ENCODE results near the gene ADGRA1.
"Not testable (repeated sequence)": the region's sequence is repeated elsewhere in the genome, so short reads cannot be mapped to it uniquely, and the experiment has no call there.

Gene ADGRA1

GRCh38 chr10:133110609-133111275, 23.0 kb downstream of the ADGRA1 start:
- Histone ChIP-seq H2AFZ (ENCODE audit: low read depth, low read length) (no peak overlapping the region), H3K4me2 (ENCODE audit: insufficient read depth, low read length) (no peak overlapping the region), H3K36me3 (ENCODE audit: insufficient read depth, low read length) (no peaks in the 10 kb centered on the region), H3K27me3 (ENCODE audit: insufficient read depth, low read length, poor library complexity) (no peaks in the 10 kb centered on the region), H3K4me1 (ENCODE audit: insufficient read depth, low read length) (no peaks in the 10 kb centered on the region), H3K4me3 (ENCODE audit: low read depth in 1 of 2, low read length in 2 of 2) (no peak overlapping the region), H3K79me2 (ENCODE audit: insufficient read depth, low read length) (no peaks in the 10 kb centered on the region), H3K9ac (ENCODE audit: low read depth, low read length) (no peak overlapping the region), H4K20me1 (ENCODE audit: insufficient read depth, low read length) (no peaks in the 10 kb centered on the region), H3K27ac (ENCODE audit: low read length) (no peak overlapping the region), H3K9me3 (ENCODE audit: insufficient read depth, low read length, severe bottlenecking) (peaks cover 19% of the 10 kb centered on the region)
- no peak for DNase-seq
- no peak for ATAC-seq (ENCODE audit: insufficient read depth, low read depth)
- TF ChIP-seq EZH2 (IDR thresholded peaks at IDR 0.05; ENCODE audit: borderline replicate concordance, low read depth, low read length, severe bottlenecking) = no peak
- TF ChIP-seq, protein P1, sequence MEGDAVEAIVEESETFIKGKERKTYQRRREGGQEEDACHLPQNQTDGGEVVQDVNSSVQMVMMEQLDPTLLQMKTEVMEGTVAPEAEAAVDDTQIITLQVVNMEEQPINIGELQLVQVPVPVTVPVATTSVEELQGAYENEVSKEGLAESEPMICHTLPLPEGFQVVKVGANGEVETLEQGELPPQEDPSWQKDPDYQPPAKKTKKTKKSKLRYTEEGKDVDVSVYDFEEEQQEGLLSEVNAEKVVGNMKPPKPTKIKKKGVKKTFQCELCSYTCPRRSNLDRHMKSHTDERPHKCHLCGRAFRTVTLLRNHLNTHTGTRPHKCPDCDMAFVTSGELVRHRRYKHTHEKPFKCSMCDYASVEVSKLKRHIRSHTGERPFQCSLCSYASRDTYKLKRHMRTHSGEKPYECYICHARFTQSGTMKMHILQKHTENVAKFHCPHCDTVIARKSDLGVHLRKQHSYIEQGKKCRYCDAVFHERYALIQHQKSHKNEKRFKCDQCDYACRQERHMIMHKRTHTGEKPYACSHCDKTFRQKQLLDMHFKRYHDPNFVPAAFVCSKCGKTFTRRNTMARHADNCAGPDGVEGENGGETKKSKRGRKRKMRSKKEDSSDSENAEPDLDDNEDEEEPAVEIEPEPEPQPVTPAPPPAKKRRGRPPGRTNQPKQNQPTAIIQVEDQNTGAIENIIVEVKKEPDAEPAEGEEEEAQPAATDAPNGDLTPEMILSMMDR (IDR thresholded peaks at IDR 0.05; ENCODE audit: borderline replicate concordance, extremely low read depth, low read length, poor library complexity, severe bottlenecking) = no peak

DNA sequence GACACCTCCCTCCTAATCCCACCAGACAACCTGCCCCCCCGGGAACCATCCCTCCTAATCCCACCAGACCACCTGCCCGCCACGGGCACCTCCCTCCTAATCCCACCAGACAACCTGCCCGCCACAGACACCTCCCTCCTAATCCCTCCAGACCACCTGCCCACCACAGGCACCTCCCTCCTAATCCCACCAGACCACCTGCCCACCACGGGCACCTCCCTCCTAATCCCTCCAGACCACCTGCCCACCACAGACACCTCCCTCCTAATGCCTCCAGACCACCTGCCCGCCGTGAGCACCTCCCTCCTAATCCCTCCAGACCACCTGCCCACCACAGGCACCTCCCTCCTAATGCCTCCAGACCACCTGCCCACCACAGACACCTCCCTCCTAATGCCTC, 23.9 kb downstream of the ADGRA1 start:
- not testable (repeated sequence) for H3K79me2 ChIP-seq (ENCODE audit: insufficient read depth, low read length); H2AFZ ChIP-seq (ENCODE audit: low read depth, low read length); H3K27ac ChIP-seq (ENCODE audit: low read length); H3K36me3 ChIP-seq (ENCODE audit: insufficient read depth, low read length); H4K20me1 ChIP-seq (ENCODE audit: insufficient read depth, low read length); DNase-seq; H3K4me3 ChIP-seq (ENCODE audit: low read depth in 1 of 2, low read length in 2 of 2); H3K27me3 ChIP-seq (ENCODE audit: insufficient read depth, low read length, poor library complexity); ATAC-seq (ENCODE audit: insufficient read depth, low read depth); H3K4me2 ChIP-seq (ENCODE audit: insufficient read depth, low read length); H3K9ac ChIP-seq (ENCODE audit: low read depth, low read length); H3K4me1 ChIP-seq (ENCODE audit: insufficient read depth, low read length)
- H3K9me3 ChIP-seq (ENCODE audit: insufficient read depth, low read length, severe bottlenecking) = peaks cover 19% of the 10 kb centered on the region

GRCh38 chr10:133113146-133113830, 25.6 kb downstream of the ADGRA1 start:
- Histone ChIP-seq H3K27me3 (ENCODE audit: insufficient read depth, low read length, poor library complexity) (no peaks in the 10 kb centered on the region), H3K79me2 (ENCODE audit: insufficient read depth, low read length) (no peaks in the 10 kb centered on the region), H3K4me3 (ENCODE audit: low read depth in 1 of 2, low read length in 2 of 2) (no peak overlapping the region), H3K27ac (ENCODE audit: low read length) (no peak overlapping the region), H3K9me3 (ENCODE audit: insufficient read depth, low read length, severe bottlenecking) (peaks cover 12% of the 10 kb centered on the region), H4K20me1 (ENCODE audit: insufficient read depth, low read length) (no peaks in the 10 kb centered on the region), H3K4me2 (ENCODE audit: insufficient read depth, low read length) (no peak overlapping the region), H2AFZ (ENCODE audit: low read depth, low read length) (no peak overlapping the region), H3K9ac (ENCODE audit: low read depth, low read length) (no peak overlapping the region), H3K4me1 (ENCODE audit: insufficient read depth, low read length) (no peaks in the 10 kb centered on the region), H3K36me3 (ENCODE audit: insufficient read depth, low read length) (no peaks in the 10 kb centered on the region)
- no peak for TF ChIP-seq EZH2 (IDR thresholded peaks at IDR 0.05; ENCODE audit: borderline replicate concordance, low read depth, low read length, severe bottlenecking)
- TF ChIP-seq, protein P1 (IDR thresholded peaks at IDR 0.05; ENCODE audit: borderline replicate concordance, extremely low read depth, low read length, poor library complexity, severe bottlenecking) = no peak
- ATAC-seq (ENCODE audit: insufficient read depth, low read depth) (no peak), DNase-seq (no peak)

- H3K4me3 ChIP-seq (ENCODE audit: low read depth in 1 of 2, low read length in 2 of 2) = no peak overlapping the region
- H3K4me2 ChIP-seq (ENCODE audit: insufficient read depth, low read length) = no peak overlapping the region
- H3K79me2 ChIP-seq (ENCODE audit: insufficient read depth, low read length) = no peaks in the 10 kb centered on the region
- no peaks in the 10 kb centered on the region for H3K27me3 ChIP-seq (ENCODE audit: insufficient read depth, low read length, poor library complexity)
- H3K27ac ChIP-seq (ENCODE audit: low read length) = no peak overlapping the region
- H3K4me1 ChIP-seq (ENCODE audit: insufficient read depth, low read length) = no peaks in the 10 kb centered on the region
- ATAC-seq (ENCODE audit: insufficient read depth, low read depth) = no peak
- peaks cover 11% of the 10 kb centered on the region for H3K9me3 ChIP-seq (ENCODE audit: insufficient read depth, low read length, severe bottlenecking)
- H3K9ac ChIP-seq (ENCODE audit: low read depth, low read length) = no peak overlapping the region
- DNase-seq = no peak
- H3K36me3 ChIP-seq (ENCODE audit: insufficient read depth, low read length) = no peaks in the 10 kb centered on the region
- TF ChIP-seq, protein P1 (IDR thresholded peaks at IDR 0.05; ENCODE audit: borderline replicate concordance, extremely low read depth, low read length, poor library complexity, severe bottlenecking) = no peak
- no peak for TF ChIP-seq EZH2 (IDR thresholded peaks at IDR 0.05; ENCODE audit: borderline replicate concordance, low read depth, low read length, severe bottlenecking)
- H4K20me1 ChIP-seq (ENCODE audit: insufficient read depth, low read length) = no peaks in the 10 kb centered on the region
- H2AFZ ChIP-seq (ENCODE audit: low read depth, low read length) = no peak overlapping the region
Measured at GRCh38 chr10:133113847-133114246, 26.1 kb downstream of the ADGRA1 start.

All from DND-41 (cell line).